ENCODE data around the gene POU2F2. TPM values are rescaled to one million over a fixed set of nuclear protein-coding genes. Genes with fewer than 3 reads are reported as not detected.
A peak's percentile ranks its signal among the peaks of the same experiment; 100 is the strongest.
"Not testable (repeated sequence)": the region's sequence is repeated elsewhere in the genome, so short reads cannot be mapped to it uniquely, and the experiment has no call there.

POU2F2 gene
- total and polyA plus RNA-seq, 8 donors, result 0.87 to 10.0 (median 1.6) TPM

- ATAC-seq, result no peak
- peaks cover 0 to 9% of the 10 kb centered on the region in 2 donors for H3K27me3 ChIP-seq
- DNase-seq, result no peak
- TF ChIP-seq CTCF (IDR thresholded peaks at IDR 0.05), result no peak
- H3K27ac ChIP-seq, result no peak overlapping the region
- no peaks in the 10 kb centered on the region for H3K4me1 ChIP-seq
- H3K9me3 ChIP-seq, result no peaks in the 10 kb centered on the region
- no peak overlapping the region for H3K4me3 ChIP-seq
- H3K36me3 ChIP-seq, result no peaks in the 10 kb centered on the region
- intact Hi-C loops (cut with DNase I), result no loop called here
Measured at GRCh38 chr19:42110658-42111057, 21.6 kb downstream of the POU2F2 start.

GRCh38 chr19:42109896-42110295 lies 22.4 kb downstream of the POU2F2 start:
- ATAC-seq, result no peak

GRCh38 chr19:42108527-42109389 lies 23.5 kb downstream of the POU2F2 start:
- TF ChIP-seq CTCF (IDR thresholded peaks at IDR 0.05), result peak; percentile 93 to 94
- H3K4me1 ChIP-seq, result no peaks in the 10 kb centered on the region
- no peak overlapping the region for H3K4me3 ChIP-seq
- intact Hi-C loops (cut with DNase I), result no loop called here
- H3K9me3 ChIP-seq, result no peaks in the 10 kb centered on the region
- peak; percentile 99 for ATAC-seq
- no peak overlapping the region for H3K27ac ChIP-seq
- DNase-seq, result peak in 3 of 4 donors; percentile 73 to 90 (median 85)
- peaks cover 5 to 14% of the 10 kb centered on the region in 2 donors for H3K27me3 ChIP-seq
- no peaks in the 10 kb centered on the region for H3K36me3 ChIP-seq

More at GRCh38 chr19:42109896-42110295, 22.4 kb downstream of the POU2F2 start:
- Histone ChIP-seq H3K36me3 (no peaks in the 10 kb centered on the region), H3K27me3 (peaks cover 5 to 14% of the 10 kb centered on the region in 2 donors), H3K4me1 (no peaks in the 10 kb centered on the region), H3K27ac (no peak overlapping the region), H3K4me3 (no peak overlapping the region), H3K9me3 (no peaks in the 10 kb centered on the region)
- no peak for TF ChIP-seq CTCF (IDR thresholded peaks at IDR 0.05)
- intact Hi-C loops (cut with DNase I), result no loop called here
- DNase-seq, result no peak

- no peak for TF ChIP-seq CTCF (IDR thresholded peaks at IDR 0.05)
- no peak for ATAC-seq
- DNase-seq, result no peak
- no peak overlapping the region for H3K27ac ChIP-seq
- H3K9me3 ChIP-seq, result no peaks in the 10 kb centered on the region
- peaks cover 5 to 14% of the 10 kb centered on the region in 2 donors for H3K27me3 ChIP-seq
- intact Hi-C loops (cut with DNase I), result no loop called here
- no peak overlapping the region for H3K4me3 ChIP-seq
- H3K4me1 ChIP-seq, result no peaks in the 10 kb centered on the region
- H3K36me3 ChIP-seq, result no peaks in the 10 kb centered on the region
Measured at GRCh38 chr19:42105368-42105767, 26.9 kb downstream of the POU2F2 start.

- Histone ChIP-seq H3K27me3 (peaks cover 5 to 14% of the 10 kb centered on the region in 2 donors), H3K4me3 (no peak overlapping the region), H3K36me3 (no peaks in the 10 kb centered on the region), H3K27ac (no peak overlapping the region), H3K4me1 (no peaks in the 10 kb centered on the region), H3K9me3 (no peaks in the 10 kb centered on the region)
- DNase-seq (no peak), ATAC-seq (no peak)
- TF ChIP-seq CTCF (IDR thresholded peaks at IDR 0.05), result no peak
- intact Hi-C loops (cut with DNase I), result no loop called here
Measured at GRCh38 chr19:42102877-42103276, 29.4 kb downstream of the POU2F2 start.

GRCh38 chr19:42100241-42100640 lies 32.0 kb downstream of the POU2F2 start:
- H3K4me3 ChIP-seq; intact Hi-C loops (cut with DNase I); H3K4me1 ChIP-seq; H3K36me3 ChIP-seq; H3K27ac ChIP-seq; DNase-seq; H3K9me3 ChIP-seq; ATAC-seq: not testable (repeated sequence)
- H3K27me3 ChIP-seq, result peaks cover under 1 to 16% of the 10 kb centered on the region in 2 donors

All from left lung (tissue), 10 donors.